ENCODE data around the gene SNRPF. TPM values are rescaled to one million over a fixed set of nuclear protein-coding genes. Genes with fewer than 3 reads are reported as not detected.
A peak's percentile ranks its signal among the peaks of the same experiment; 100 is the strongest.

SNRPF gene
- total RNA-seq, 4 donors from 2014 or later, result 6.6 to 12.9 (median 8.6) TPM

GRCh38 chr12:95851606-95852005 is 7.1 kb upstream of the SNRPF start:
- Histone ChIP-seq H3K27ac (no peak overlapping the region), H3K9me3 (no peaks in the 10 kb centered on the region), H3K27me3 (no peaks in the 10 kb centered on the region), H3K4me3 (no peak overlapping the region), H3K4me1 (no peaks in the 10 kb centered on the region), H3K36me3 (no peaks in the 10 kb centered on the region)
- TF ChIP-seq POLR2A (IDR thresholded peaks at IDR 0.05), result no peak
- no peak for TF ChIP-seq CTCF (IDR thresholded peaks at IDR 0.05)
- no peak for TF ChIP-seq EP300 (IDR thresholded peaks at IDR 0.05)
- WGBS, 2 donors, result 82 to 85% methylated on average over 3 of the region's 3 CpGs
- DNase-seq (ENCODE audit: low spot score in 2 of 2), result no peak

GRCh38 chr12:95852133-95852532 is 6.6 kb upstream of the SNRPF start:
- DNase-seq (ENCODE audit: low spot score in 2 of 2), result no peak
- H3K27me3 ChIP-seq, result no peaks in the 10 kb centered on the region
- no peaks in the 10 kb centered on the region for H3K9me3 ChIP-seq
- no peak overlapping the region for H3K27ac ChIP-seq
- TF ChIP-seq POLR2A (IDR thresholded peaks at IDR 0.05) (no peak), EP300 (IDR thresholded peaks at IDR 0.05) (no peak), CTCF (IDR thresholded peaks at IDR 0.05) (no peak)
- no peak overlapping the region for H3K4me3 ChIP-seq
- no peaks in the 10 kb centered on the region for H3K36me3 ChIP-seq
- WGBS, 2 donors, result 82 to 86% methylated on average over 4 of the region's 4 CpGs
- no peaks in the 10 kb centered on the region for H3K4me1 ChIP-seq

DNA sequence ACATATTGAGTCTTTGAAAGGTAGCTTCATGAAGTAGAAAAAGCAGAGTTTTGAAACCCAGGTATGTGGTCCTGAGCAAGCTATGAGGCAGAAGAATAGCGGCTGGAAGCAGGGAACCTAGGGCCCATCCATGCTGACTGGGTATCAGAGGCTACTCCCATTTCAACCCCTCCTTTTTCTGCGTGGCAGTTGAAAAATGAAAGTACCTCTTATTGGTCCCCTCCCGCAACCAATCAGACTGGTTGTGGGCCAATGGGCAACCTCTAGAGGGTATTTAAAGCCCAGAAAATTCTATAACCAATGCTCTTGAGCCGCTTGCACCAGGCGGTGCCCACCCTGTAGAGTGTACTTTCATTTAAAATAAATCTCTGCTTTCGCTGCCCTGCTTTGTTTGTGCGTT is 1.6 kb upstream of the SNRPF start:
- TF ChIP-seq CTCF (IDR thresholded peaks at IDR 0.05) (no peak), POLR2A (IDR thresholded peaks at IDR 0.05) (no peak)
- peaks cover 0 to 10% (median 0%) of the 10 kb centered on the region in 3 donors for H3K36me3 ChIP-seq
- H3K4me1 ChIP-seq, result peaks cover 0 to 27% (median 15%) of the 10 kb centered on the region in 4 donors
- no peaks in the 10 kb centered on the region for H3K27me3 ChIP-seq
- WGBS, 2 donors, result 94 to 95% methylated on average over 7 of the region's 7 CpGs
- no peaks in the 10 kb centered on the region for H3K9me3 ChIP-seq
- H3K4me3 ChIP-seq, result no peak overlapping the region
- no peak overlapping the region for H3K27ac ChIP-seq
- DNase-seq (ENCODE audit: low spot score in 2 of 2), result no peak

DNA sequence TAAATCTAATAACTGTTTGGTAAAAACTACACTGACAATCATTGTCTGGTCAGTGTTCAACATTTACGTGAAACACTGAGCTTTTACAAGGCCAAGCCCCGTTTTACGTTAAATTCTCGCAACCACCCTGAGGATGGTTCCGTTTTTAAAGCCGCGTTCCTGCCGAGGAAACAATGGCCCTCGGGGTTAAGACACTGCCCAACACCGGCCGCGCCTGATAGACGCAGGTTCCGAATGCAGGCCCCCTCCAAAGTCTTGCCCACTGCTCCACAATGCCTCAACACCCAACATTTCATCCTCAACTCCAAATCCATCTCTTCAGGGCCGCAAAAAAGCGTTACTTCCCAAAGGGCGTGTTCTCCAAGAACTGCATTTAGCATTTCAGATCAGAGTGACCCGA is 953 bp upstream of the SNRPF start:
- DNase-seq (ENCODE audit: low spot score in 2 of 2), result no peak
- Histone ChIP-seq H3K27me3 (no peaks in the 10 kb centered on the region), H3K9me3 (no peaks in the 10 kb centered on the region), H3K36me3 (peaks cover 0 to 17% (median 5%) of the 10 kb centered on the region in 3 donors), H3K27ac (no peak overlapping the region), H3K4me1 (peaks cover 0 to 27% (median 15%) of the 10 kb centered on the region in 4 donors), H3K4me3 (peak overlapping the region in 3 of 4 donors; percentile 69 to 83 (median 79))
- no peak for TF ChIP-seq POLR2A (IDR thresholded peaks at IDR 0.05)
- TF ChIP-seq CTCF (IDR thresholded peaks at IDR 0.05), result no peak
- TF ChIP-seq EP300 (IDR thresholded peaks at IDR 0.05), result no peak
- WGBS, 2 donors, result 44 to 49% methylated on average over 18 of the region's 18 CpGs

- Histone ChIP-seq H3K27me3 (no peaks in the 10 kb centered on the region), H3K9me3 (no peaks in the 10 kb centered on the region), H3K4me3 (peak overlapping the region; percentile 66 to 83 (median 74)), H3K36me3 (peaks cover 0 to 33% (median 5%) of the 10 kb centered on the region in 3 donors), H3K4me1 (peaks cover 0 to 27% (median 15%) of the 10 kb centered on the region in 4 donors), H3K27ac (peak overlapping the region; percentile 70 to 84 (median 75))
- DNase-seq (ENCODE audit: low spot score in 2 of 2), result no peak
- WGBS, 2 donors, result 2% methylated on average over 13 of the region's 13 CpGs
- TF ChIP-seq POLR2A (IDR thresholded peaks at IDR 0.05) (no peak), EP300 (IDR thresholded peaks at IDR 0.05) (no peak), CTCF (IDR thresholded peaks at IDR 0.05) (no peak)
Measured at GRCh38 chr12:95859344-95859816, 628 bp downstream of the SNRPF start.
